Right atrium auricular region (tissue), 2 donors: ENCODE data around the gene ACOX3. TPM values are rescaled to one million over a fixed set of nuclear protein-coding genes. Genes with fewer than 3 reads are reported as not detected.
"Not testable (repeated sequence)": the region's sequence is repeated elsewhere in the genome, so short reads cannot be mapped to it uniquely, and the experiment has no call there.

Experiments
- DNase-seq: peaks from one replicate; pipeline ENCODE4 v3.0.0-alpha.2; 2019; ENCODE audit warnings: low spot score
- H3K27ac ChIP-seq, 2 donors: fragments of 200-600 bp; sonication (generic); 1 replicate in 1 of 2; 2 replicates in 1 of 2; pipeline ENCODE4 v1.5.1; 2016 to 2019
- H3K27me3 ChIP-seq, 2 donors: fragments of 200-600 bp; sonication (generic); one replicate each; pipeline versions ENCODE4 v1.5.1 to v1.6.0; 2017 to 2019
- H3K36me3 ChIP-seq: fragments of 200-600 bp; sonication (generic); one replicate; pipeline ENCODE4 v1.5.1; 2016
- H3K4me1 ChIP-seq, 2 donors: fragments of 200-600 bp; sonication (generic); one replicate each; pipeline versions ENCODE4 v1.5.1 to v1.6.0; 2017 to 2019
- H3K4me3 ChIP-seq, 2 donors: fragments of 200-600 bp; sonication (generic); 1 replicate in 1 of 2; 2 replicates in 1 of 2; pipeline ENCODE4 v1.5.1; 2017 to 2019; ENCODE audit warnings: mild to moderate bottlenecking in 1 of 2, moderate library complexity in 1 of 2
- H3K9me3 ChIP-seq, 2 donors: fragments of 200-600 bp; sonication (generic); one replicate each; pipeline ENCODE4 v1.5.1; 2019
- CTCF ChIP-seq, 2 donors: fragments of 200-600 bp; sonication (generic); IDR thresholded peaks; one replicate each; pipeline ENCODE4 v1.5.1; 2019; ENCODE audit warnings: antibody characterized with exemption in 2 of 2
- total RNA-seq, 2 donors: library from RNA; depleted of rRNA; stranded (reverse); fragments of >200 nt; gene quantifications; one replicate each; pipeline ENCODE4 v1.1.0, GENCODE V29; 2016

Gene ACOX3
- total RNA-seq, 2 donors from 2014 or later, result 66.9 to 68.8 TPM

GRCh38 chr4:8427761-8428287 lies 12.7 kb downstream of the ACOX3 start:
- H3K4me3 ChIP-seq, result peak overlapping the region; percentile 85 to 93
- DNase-seq, result no peak
- no peaks in the 10 kb centered on the region for H3K9me3 ChIP-seq
- TF ChIP-seq CTCF (IDR thresholded peaks at IDR 0.05), result no peak
- peak overlapping the region; percentile 87 to 95 for H3K27ac ChIP-seq
- no peaks in the 10 kb centered on the region for H3K27me3 ChIP-seq
- peaks cover 0 to 32% of the 10 kb centered on the region in 2 donors for H3K4me1 ChIP-seq
- H3K36me3 ChIP-seq, result no peaks in the 10 kb centered on the region

DNA sequence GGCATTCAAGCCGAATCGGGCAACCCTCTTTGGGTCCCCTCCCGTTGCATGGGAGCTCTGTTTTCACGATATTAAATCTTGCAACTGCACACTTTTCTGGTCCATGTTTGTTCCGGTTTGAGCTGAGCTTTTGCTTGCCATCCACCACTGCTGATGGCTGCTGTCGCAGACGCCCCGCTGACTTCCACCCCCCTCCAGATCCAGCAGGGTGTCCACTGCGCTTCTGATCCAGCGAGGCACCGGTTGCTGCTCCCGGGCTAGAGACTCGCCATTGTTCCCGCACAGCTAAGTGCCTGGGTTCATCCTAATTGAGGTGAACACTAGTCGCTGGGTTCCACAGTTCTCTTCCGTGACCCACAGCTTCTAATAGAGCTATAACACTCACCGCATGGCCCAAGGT lies 13.3 kb downstream of the ACOX3 start:
- Histone ChIP-seq H3K4me3 (peak overlapping the region; percentile 85 to 93), H3K27me3 (no peaks in the 10 kb centered on the region), H3K9me3 (no peaks in the 10 kb centered on the region), H3K27ac (peak overlapping the region; percentile 87 to 95), H3K36me3 (no peaks in the 10 kb centered on the region), H3K4me1 (peaks cover 0 to 32% of the 10 kb centered on the region in 2 donors)
- DNase-seq, result no peak
- no peak for TF ChIP-seq CTCF (IDR thresholded peaks at IDR 0.05)

- H3K4me1 ChIP-seq, result peaks cover 0 to 31% of the 10 kb centered on the region in 2 donors
These were observed 17.7 kb downstream of the ACOX3 start for GRCh38 chr4:8422786-8423185.

GRCh38 chr4:8422327-8422726 lies 18.2 kb downstream of the ACOX3 start:
- H3K36me3 ChIP-seq, result no peaks in the 10 kb centered on the region
- peaks cover 0 to 29% of the 10 kb centered on the region in 2 donors for H3K4me1 ChIP-seq
- no peak overlapping the region for H3K4me3 ChIP-seq
- no peaks in the 10 kb centered on the region for H3K27me3 ChIP-seq
- no peak for DNase-seq
- H3K9me3 ChIP-seq, result no peaks in the 10 kb centered on the region
- TF ChIP-seq CTCF (IDR thresholded peaks at IDR 0.05), result no peak
- peak overlapping the region; percentile 31 to 95 for H3K27ac ChIP-seq

More at GRCh38 chr4:8422786-8423185, 17.7 kb downstream of the ACOX3 start:
- Histone ChIP-seq H3K27ac (peak overlapping the region; percentile 31 to 95), H3K4me3 (no peak overlapping the region), H3K36me3 (no peaks in the 10 kb centered on the region), H3K9me3 (no peaks in the 10 kb centered on the region), H3K27me3 (no peaks in the 10 kb centered on the region)
- no peak for TF ChIP-seq CTCF (IDR thresholded peaks at IDR 0.05)
- DNase-seq, result no peak

DNA sequence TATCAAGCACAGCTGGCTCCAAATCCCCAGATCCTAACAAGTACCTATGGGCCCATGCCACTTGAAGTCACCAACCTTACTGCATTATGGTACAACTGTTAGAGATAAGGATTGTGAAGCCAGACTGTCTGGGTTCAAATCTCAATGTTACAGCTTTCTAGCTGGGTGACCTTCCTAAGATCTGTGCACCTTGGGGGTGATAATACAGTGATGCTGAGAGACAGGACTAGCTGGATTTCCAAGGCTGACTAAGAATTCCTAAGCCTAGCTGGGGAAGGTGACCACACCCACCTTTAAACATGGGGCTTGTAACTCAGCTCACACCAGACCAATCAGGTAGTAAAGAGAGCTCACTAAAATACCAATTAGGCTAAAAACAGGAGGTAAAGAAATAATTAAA lies 20.4 kb downstream of the ACOX3 start:
- peaks cover 0 to 29% of the 10 kb centered on the region in 2 donors for H3K4me1 ChIP-seq
- not testable (repeated sequence) for DNase-seq, H3K9me3 ChIP-seq, H3K27me3 ChIP-seq, H3K4me3 ChIP-seq
- peak overlapping the region; percentile 81 to 95 for H3K27ac ChIP-seq
- peaks cover 18% of the 10 kb centered on the region for H3K36me3 ChIP-seq

- H3K27ac ChIP-seq, result peak overlapping the region; percentile 81 to 95
- H3K36me3 ChIP-seq, result peaks cover 25% of the 10 kb centered on the region
- no peaks in the 10 kb centered on the region for H3K9me3 ChIP-seq
- no peak overlapping the region for H3K4me3 ChIP-seq
- H3K4me1 ChIP-seq, result peaks cover 0 to 28% of the 10 kb centered on the region in 2 donors
- TF ChIP-seq CTCF (IDR thresholded peaks at IDR 0.05), result no peak
- no peaks in the 10 kb centered on the region for H3K27me3 ChIP-seq
- peak; percentile 77 for DNase-seq
These were observed 21.1 kb downstream of the ACOX3 start for GRCh38 chr4:8419222-8420041.
